K562 treated with DMSO at 1 percent for 48 hours (cell line): Measurements from ENCODE around the gene LRRC74B. TPM values are rescaled to one million over a fixed set of nuclear protein-coding genes. Genes with fewer than 3 reads are reported as not detected.

Experiments
- total RNA-seq: library from RNA; unstranded; fragments of 300-600 nt; gene quantifications from 2 replicates; pipeline ENCODE4 v1.2.3, GENCODE V29; 2022; ENCODE audit warnings: low replicate concordance; ENCODE audit errors: extremely low read depth

Gene LRRC74B
- total RNA-seq: not detected in 2 replicates

GRCh38 chr22:21045585-21046294 is at the start of gene LRRC74B:
Gene LRRC74B (plus strand): TSS chr22:21045946. CDS start chr22:21045987, 41 bp downstream.

GRCh38 chr22:21001601-21002325 is 44.0 kb upstream of the LRRC74B start, which contains the start of gene THAP7:
Gene THAP7 (minus strand): TSS chr22:21002118. CDS start chr22:21001911, 207 bp downstream.

GRCh38 chr22:21014726-21015465 is 30.9 kb upstream of the LRRC74B start, which contains the start of gene P2RX6:
Gene P2RX6 (plus strand): TSS chr22:21015165. CDS start chr22:21015175, 10 bp downstream.

GRCh38 chr22:21032037-21032867 is 13.5 kb upstream of the LRRC74B start, which contains the start of gene SLC7A4:
Gene SLC7A4 (minus strand): TSS chr22:21032561. CDS start chr22:21031812, 749 bp downstream.

Other genes with a start within 250 kb of the LRRC74B start
- 418 TPM in 1 of 2 replicates, not detected in the other for gene PI4KA, start 187.1 kb upstream of the LRRC74B start, total RNA-seq
- not detected in 2 replicates for gene SNAP29, start 186.9 kb upstream of the LRRC74B start, total RNA-seq
- gene CRKL, start 128.5 kb upstream of the LRRC74B start, total RNA-seq: 88.5 and 326 TPM in 2 replicates
- not detected in 2 replicates for gene AIFM3, start 78.7 kb upstream of the LRRC74B start, total RNA-seq
- gene LZTR1, start 63.6 kb upstream of the LRRC74B start, total RNA-seq: not detected in 2 replicates
- gene THAP7, start 43.8 kb upstream of the LRRC74B start, total RNA-seq: 529 TPM in 1 of 2 replicates, not detected in the other
- not detected in 2 replicates for gene P2RX6, start 30.8 kb upstream of the LRRC74B start, total RNA-seq
- gene SLC7A4, start 13.4 kb upstream of the LRRC74B start, total RNA-seq: not detected in 2 replicates